CD4-positive, alpha-beta T cell treated with Interleukin-21 for 1 hour (primary cell): ENCODE measurements around the gene WASHC4.
"Not testable (repeated sequence)": the region's sequence is repeated elsewhere in the genome, so short reads cannot be mapped to it uniquely, and the experiment has no call there.

Source experiments
- DNase-seq: peaks from one replicate; pipeline ENCODE4 v3.0.0-alpha.2; 2020

WASHC4 gene

GRCh38 chr12:105170139-105170538, 62.6 kb downstream of the WASHC4 start:
- DNase-seq: no peak

DNA sequence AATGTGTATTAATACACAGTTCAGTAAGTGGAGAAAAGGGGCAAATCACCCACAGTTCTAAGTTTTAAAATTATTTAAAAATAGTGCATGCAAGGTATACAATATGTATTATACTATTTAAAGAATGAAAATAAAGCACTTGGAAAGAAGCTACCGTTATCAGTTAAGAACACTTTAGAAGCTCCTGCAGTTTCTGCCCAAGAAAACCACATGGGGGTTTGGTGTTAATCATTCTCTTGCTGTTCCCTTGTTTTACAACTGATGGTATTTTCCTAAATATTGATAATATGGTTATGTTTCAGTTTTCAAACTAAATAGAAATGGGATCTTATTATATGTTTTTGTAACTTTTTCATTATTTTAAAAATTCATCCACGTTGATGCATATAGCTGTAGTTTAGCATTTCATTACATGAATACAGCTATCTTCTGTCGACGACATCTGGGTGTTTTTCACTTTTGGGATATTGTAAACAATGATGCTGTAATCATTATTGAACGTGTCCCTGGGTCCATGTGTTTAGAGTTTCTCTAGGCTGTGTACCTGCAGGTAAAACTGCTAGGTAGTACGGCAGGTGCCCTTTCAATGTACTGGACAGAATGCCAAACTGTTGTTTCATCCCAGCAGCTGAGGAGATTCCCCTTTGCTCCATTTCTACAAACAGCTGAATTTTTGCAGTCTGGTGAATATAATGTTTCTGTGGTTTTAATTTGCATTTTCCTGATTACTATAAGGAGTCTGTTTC, 64.3 kb downstream of the WASHC4 start:
- no peak for DNase-seq

DNA sequence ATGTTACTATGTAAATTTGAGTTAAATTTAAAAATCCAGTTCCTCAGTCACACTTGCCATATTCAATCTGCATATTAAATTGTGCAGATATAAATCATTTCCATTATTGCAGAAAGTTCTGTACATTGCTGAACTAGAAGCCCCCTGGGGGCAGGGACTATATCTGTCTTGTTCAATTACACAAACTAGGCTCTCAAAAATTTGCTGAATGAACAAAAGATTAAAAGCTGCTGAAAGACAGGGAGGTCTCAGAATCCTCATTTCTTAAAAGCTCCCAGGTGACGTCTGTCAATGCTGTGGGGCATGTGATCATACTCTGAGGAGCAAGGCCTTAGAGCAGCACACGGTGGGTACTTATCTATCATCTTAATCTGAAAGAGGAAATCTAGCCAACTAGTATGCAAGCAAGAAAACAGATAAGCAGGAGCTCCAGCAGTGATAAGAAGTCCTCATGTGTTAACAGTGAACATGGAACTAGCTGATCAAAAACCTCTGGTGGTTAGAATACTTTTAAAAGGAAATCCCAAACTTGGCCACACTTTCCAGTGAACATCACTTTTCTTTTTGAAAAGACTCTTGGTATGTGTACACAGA, 68.0 kb downstream of the WASHC4 start:
- no peak for DNase-seq

DNA sequence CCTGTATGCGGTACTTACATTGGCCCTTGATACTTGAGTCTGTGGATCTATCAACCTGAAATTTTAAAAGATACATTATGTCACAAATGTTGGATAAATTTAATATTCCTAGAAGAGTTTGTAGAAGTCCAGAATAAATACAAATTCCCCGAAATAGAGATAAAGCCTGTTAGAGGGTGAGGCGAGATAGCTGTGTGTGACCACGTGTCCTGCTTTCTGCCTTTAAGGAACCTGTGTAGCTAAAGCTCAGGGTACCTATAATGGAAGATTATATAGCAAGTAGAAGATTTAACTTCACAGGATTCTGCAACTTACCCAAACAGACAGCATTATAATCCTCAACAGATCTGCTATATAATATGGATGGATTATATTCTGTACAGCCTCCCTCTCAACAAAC, 69.7 kb downstream of the WASHC4 start:
- no peak for DNase-seq

DNA sequence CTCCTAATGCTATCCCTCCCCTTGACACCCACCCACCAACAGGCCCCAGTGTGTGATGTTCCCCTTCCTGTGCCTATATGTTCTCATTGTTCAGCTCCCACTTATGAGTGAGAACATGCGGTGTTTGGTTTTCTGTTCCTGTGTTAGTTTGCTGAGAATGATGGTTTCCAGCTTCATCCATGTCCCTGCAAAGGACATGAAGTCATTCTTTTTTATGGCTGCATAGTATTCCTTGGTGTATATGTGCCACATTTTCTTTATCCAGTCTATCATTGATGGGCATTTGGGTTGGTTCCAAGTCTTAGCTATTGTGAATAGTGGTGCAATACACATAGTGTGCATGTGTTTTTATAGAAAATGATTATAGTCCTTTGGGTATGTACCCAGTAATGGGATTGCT, 71.6 kb downstream of the WASHC4 start:
- not testable (repeated sequence) for DNase-seq

GRCh38 chr12:105183406-105183805, 75.9 kb downstream of the WASHC4 start:
- not testable (repeated sequence) for DNase-seq

- not testable (repeated sequence) for DNase-seq
These were observed 76.4 kb downstream of the WASHC4 start for GRCh38 chr12:105183976-105184375.

DNA sequence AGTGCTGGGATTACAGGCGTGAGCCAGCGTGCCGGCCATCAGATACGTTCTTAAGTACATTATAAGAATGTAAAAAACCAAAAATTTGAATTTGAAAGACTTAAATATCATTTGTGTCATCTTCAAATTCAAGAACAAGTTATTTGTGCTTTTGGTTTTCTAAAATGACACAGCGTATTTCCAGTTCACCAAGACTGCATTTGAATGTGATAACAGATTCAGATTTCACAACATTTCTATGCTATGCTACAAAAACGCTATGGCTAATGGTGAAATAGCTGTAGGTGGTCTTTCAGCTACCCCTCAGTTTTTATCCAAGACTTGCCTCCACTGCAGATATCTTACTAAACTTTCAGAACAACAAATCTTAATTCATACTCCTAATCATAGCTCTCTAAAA, 81.8 kb downstream of the WASHC4 start:
- no peak for DNase-seq

DNA sequence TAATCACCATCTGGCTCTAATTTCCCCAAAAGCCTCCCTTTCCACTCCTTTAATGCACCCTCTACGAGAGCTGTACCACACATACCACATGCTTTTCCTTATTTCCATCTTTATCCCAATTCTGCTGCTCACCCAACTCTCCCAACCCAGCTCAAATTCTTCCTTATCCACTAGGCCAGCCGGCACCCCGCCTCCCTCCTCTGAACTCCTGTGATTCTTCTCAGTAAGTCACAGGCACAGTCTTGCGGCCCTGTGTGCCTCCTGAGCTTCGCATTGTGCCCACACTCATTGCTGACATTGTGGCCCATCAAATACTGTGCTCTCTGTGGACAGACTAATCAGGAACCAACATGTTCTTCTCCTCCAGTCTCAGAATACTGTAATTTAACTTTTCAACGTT, 83.0 kb downstream of the WASHC4 start:
- DNase-seq: no peak

DNA sequence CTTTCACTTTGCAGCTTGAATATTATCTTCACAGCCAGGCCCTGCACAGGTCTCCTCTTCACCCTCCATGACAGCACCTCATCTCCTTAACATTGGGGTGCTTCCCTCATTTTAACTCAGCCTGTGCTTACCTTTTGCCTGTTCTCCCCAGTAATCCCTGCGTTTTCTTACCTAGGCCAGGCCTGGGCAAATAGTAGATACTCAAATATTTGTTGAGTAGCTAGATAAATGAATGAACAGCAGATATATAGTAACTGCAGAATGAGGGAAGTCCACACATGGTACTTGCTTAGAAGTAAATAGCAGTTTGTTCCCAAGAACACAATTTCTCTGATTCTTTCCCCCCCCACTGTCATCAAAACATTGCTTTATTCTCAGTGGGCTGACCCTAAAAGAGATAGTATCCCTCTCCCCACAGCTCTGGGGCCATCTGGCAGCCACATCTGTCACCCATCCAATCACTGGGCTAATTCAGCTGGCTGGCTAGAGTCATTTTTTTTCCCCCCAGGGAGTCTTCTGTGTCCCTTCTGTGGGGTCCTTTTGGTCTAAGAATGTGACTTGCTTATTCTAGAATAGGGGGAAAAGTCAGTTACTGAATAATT, 85.2 kb downstream of the WASHC4 start:
- DNase-seq: no peak

DNA sequence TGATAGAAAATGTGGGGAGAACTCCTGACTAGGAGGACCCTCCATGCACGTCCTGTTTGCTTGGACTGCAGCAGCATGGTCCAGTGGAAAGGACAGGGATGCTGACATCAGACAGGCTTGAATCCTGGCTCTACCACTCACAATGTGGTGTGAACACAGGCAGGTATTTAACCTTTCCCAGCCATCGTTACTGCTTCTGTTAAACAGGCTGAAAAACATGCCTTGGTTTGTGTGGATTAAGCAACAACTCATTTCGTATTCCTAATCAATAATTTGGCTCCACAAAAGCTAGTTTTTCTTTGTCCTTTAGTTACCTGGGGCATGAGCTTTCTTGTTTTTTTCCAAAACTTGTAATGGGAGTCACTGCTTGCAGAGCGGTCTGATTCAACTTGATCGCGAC, 87.4 kb downstream of the WASHC4 start:
- DNase-seq: no peak

DNA sequence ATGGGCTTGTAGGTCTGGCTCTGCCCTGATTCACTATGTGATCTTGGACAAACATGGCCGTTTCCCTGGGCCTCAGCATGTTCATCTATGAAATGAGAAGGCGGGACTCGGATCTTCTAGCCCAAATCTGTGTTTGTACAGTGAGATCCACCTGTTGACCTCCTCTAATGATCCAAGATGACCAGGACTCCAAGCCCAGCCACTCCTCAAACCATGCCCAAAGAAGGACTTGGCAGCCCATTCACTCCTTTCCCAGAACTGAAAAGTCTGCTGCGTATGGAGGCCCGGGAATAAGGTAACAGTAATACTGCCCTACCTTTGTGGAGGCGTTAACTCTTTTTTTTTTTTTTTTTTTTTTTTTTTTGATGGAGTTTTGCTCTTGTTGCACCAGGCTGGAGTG, 88.6 kb downstream of the WASHC4 start:
- DNase-seq: no peak

DNA sequence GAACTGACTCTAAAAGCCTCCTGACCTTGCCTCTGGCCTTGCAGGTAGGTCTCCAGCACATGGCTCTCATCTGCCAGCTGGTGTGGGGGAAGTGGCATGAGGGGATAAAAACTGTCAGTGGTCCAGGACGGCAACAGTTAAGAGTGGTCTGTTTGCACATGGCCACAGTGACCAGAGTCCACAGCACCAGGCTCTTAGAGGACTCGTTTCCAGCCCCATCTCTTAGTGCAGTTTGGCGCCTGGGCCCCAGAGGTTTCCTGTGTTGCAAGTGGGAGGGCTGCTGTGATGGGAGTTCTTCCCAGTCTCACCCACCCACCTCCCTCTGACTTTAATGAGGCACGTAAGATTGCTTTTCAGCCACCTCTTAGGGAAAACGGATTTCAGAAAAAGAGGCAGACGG, 91.4 kb downstream of the WASHC4 start:
- no peak for DNase-seq

GRCh38 chr12:105200385-105200784, 92.9 kb downstream of the WASHC4 start:
- DNase-seq: no peak

DNA sequence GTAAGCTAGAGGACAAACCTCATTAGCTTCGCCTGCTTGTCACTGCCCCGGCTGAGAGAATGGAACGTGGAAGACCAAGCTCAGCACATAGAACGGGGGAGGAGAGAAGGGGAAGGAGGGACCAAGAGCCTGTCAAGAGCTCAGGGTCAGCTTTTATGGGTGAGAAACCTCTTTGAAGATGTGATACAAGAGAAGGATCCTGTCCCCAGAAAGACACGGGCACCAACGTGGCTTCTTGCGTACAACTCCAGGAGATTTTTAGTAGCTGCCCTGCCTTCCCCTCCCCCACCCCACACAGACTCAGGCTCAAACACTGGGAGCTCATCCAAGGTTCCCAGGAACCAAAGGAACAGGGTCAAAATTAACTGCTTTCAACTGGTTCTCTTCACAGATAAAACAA, 93.8 kb downstream of the WASHC4 start:
- no peak for DNase-seq

GRCh38 chr12:105202202-105202601, 94.7 kb downstream of the WASHC4 start:
- no peak for DNase-seq

DNA sequence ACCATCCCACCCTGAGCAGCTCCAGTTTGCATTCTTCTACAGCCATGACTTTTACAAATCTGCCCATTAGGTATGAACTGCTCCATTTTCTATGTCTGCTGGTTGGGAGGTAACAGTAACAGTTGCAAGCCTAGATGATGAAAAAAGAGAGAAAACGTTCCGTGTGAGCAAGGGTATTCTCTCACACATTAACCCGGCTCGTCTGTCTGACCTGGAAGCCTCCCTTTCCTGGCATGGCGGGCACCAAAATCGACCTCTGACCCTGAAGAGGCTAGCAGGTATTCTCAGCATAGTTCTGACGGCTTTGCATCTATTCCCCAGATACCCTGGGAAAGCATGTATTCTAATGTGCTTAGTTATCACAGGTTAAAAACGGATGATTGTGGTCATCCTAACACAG, 96.6 kb downstream of the WASHC4 start:
- no peak for DNase-seq

DNA sequence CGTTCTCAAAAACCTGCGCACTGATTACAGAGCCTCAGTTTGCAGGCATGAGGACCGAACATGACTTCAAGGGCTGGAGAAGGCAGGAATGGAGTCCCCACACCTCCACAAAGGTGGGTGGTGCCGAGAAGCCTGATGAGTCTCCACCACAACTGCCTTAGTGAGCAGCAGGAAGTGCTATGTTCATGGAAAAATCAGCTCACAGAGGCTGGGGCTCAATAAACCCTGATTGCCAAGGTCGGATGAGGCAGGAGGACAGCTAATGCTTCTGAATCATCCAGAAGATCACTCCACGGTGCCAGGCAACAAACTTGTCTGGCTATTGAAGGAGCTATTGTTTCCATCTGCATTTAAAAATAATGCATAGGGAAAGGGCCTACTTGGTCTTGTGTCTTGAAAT, 97.4 kb downstream of the WASHC4 start:
- no peak for DNase-seq

GRCh38 chr12:105205322-105206048, 98.0 kb downstream of the WASHC4 start:
- DNase-seq: no peak

DNA sequence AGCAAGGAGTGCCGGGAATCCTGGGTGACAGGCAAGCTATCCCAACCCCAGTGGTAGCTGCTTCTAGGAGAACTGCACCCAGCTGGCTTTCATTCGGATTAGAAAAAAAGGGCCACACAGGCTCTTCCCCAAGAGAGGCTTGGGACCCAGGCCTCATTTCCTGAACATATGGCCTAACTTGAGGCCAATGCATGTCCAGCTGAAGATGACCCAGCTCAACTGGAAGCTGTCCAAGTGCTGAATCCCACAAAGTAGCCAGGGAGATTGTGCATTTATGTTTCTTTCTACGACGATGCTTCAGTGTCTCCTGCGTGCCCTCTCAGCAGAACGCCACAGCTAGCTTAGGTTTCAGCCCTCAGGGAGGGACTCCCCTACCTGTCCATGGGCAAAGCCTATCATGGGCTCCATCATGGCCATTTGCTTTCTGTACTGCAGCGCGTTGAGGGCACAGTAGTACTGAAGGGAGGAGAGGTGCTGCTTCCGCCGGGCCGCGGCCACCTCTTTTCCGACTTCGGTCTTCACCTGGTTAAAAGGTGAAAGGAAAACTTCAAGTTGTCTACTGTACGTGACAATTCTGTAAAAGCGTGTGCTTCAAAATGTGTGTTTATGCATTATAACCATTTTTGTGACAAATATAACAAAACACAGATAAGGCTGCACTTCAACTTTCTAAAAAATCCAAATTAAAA, 99.3 kb downstream of the WASHC4 start:
- no peak for DNase-seq

- no peak for DNase-seq
These were observed 101.6 kb downstream of the WASHC4 start for GRCh38 chr12:105209091-105209490.

DNA sequence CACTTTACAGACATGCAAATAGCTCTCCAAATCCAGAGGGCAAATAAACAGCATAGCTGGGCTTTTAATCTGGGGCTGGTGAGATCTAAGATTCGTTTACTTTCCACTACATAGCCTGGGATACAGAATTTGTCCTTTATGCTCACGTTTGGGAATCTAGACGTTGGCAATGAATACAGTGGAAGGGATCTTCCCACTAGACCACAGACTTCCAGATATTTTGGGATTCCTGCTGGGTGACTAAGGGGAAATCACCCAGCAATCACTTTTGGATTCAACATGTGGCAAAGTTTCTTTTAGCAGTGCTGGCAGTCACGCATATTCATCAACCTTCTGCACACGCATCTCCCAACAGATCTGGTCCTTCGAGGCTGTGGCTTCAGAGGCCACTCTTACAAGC, 104.9 kb downstream of the WASHC4 start:
- no peak for DNase-seq

DNA sequence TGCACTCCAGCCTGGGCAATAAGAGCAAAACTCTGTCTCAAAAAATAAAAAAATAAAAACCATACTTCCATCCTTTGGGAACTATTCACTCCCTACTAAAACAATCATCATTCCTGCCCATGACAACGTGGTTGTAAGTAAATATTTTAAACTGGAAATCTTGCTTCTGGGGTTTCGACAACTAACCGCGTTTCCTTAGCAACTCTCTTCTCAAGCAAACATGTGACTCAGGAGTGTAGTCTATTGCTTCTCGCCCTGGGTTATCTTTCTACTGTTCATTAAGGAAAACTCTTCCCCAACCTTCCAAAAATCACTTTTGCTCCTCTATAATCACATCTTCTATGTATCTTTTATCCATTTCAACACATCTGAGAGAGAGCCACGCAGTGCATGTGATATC, 106.6 kb downstream of the WASHC4 start:
- no peak for DNase-seq
